K562 (cell line): Measurements from ENCODE around the gene ALDH7A1. TPM values are rescaled to one million over a fixed set of nuclear protein-coding genes. Genes with fewer than 3 reads are reported as not detected.

Experiments
- ATAC-seq: fragments of 200-7000 bp; cut with Tn5 transposase; 3 replicates; pipeline ENCODE4 v1.9.1; 2020; ENCODE audit warnings: moderate library complexity
- BruUV-seq: library from RNA; stranded (reverse); fragments of 400-500 nt; replicated peaks from 2 replicates; lab custom pipeline; 2021; lab: Mats Ljungman, UMichigan
- CTCF ChIA-PET: fragments of 300-600 bp; formaldehyde crosslinking; extraction: SDS; loops from one replicate; lab custom pipeline; 2021; ENCODE audit warnings: low intra/inter-chr PET ratio; lab: Yijun Ruan, JAX
- POLR2A ChIA-PET: fragments of 300-600, 350-650 bp; sonication (Branson Sonifier 250); formaldehyde crosslinking; extraction: SDS; loops from one replicate; lab custom pipeline; 2021; ENCODE audit warnings: antibody characterized with exemption, inconsistent platforms; lab: Yijun Ruan, JAX
- DNase-seq, 4 experiments: peaks; one replicate each; pipeline versions ENCODE4 v3.0.0 to v3.0.0-alpha.2; 2011 to 2018; ENCODE audit warnings: low spot score in 3 of 4, mixed read lengths in 3 of 4; ENCODE audit errors: extremely low read depth in 1 of 4
- FAIRE-seq: peaks from 2 replicates; lab custom pipeline; 2011; peaks lifted over from hg19 to GRCh38; lab: Jason Lieb, UNC
- H2AFZ ChIP-seq: 2 replicates; pipeline ENCODE4 v1.6.0; 2011; ENCODE audit warnings: low read depth, low read length, control low read depth, inconsistent platforms
- H3K27ac ChIP-seq: fragments of 200-600 bp; 3 replicates; pipeline ENCODE4 v1.8.0; 2011; ENCODE audit warnings: low read depth, mild to moderate bottlenecking, control low read depth, inconsistent platforms, low read length, moderate library complexity, mixed read lengths; ENCODE audit errors: extremely low read depth
- H3K27me3 ChIP-seq, 2 experiments: fragments of 300-600 bp in 1 of 2; 2 replicates in 1 of 2; 3 replicates in 1 of 2; pipeline versions ENCODE4 v1.6.0 to v1.8.0; 2011; ENCODE audit warnings: inconsistent platforms in 2 of 2, low read length in 2 of 2, mild to moderate bottlenecking in 1 of 2, mixed read lengths in 1 of 2, moderate library complexity in 1 of 2; ENCODE audit not compliant: control insufficient read depth in 2 of 2, insufficient read depth in 2 of 2
- H3K36me3 ChIP-seq: fragments of 300-600 bp; 3 replicates; pipeline ENCODE4 v1.8.0; 2011; ENCODE audit warnings: mild to moderate bottlenecking, low read length, inconsistent platforms; ENCODE audit not compliant: control insufficient read depth, insufficient read depth
- H3K4me1 ChIP-seq, 2 experiments: fragments of 200-600 bp in 1 of 2; replicated peaks in 1 of 2; 2 replicates in 1 of 2; 3 replicates in 1 of 2; pipeline versions ENCODE4 v1.5.1 to v1.8.0; 2011; ENCODE audit warnings: inconsistent platforms in 2 of 2, low read length in 2 of 2, mild to moderate bottlenecking in 1 of 2, mixed read lengths in 1 of 2, moderate library complexity in 1 of 2; ENCODE audit not compliant: control insufficient read depth in 2 of 2, insufficient read depth in 2 of 2
- H3K4me2 ChIP-seq: 2 replicates; pipeline ENCODE4 v1.6.1; 2011; ENCODE audit warnings: low read length, control low read depth, inconsistent platforms, mixed read lengths; ENCODE audit not compliant: insufficient read depth
- H3K4me3 ChIP-seq: fragments of 200-600 bp; sonication (generic), shearing (Covaris generic); 2 replicates; pipeline ENCODE4 v1.5.1; 2016; ENCODE audit warnings: control low read depth, inconsistent platforms
- H3K79me2 ChIP-seq: fragments of 200-600 bp; 3 replicates; pipeline ENCODE4 v1.8.0; 2011; ENCODE audit warnings: low read length, inconsistent platforms; ENCODE audit not compliant: control insufficient read depth, insufficient read depth
- H3K9ac ChIP-seq, 2 experiments: 2 replicates each; pipeline versions ENCODE4 v1.6.0 to v1.6.1; 2011; ENCODE audit warnings: low read depth in 2 of 2, low read length in 2 of 2, control low read depth in 1 of 2, inconsistent platforms in 1 of 2, mild to moderate bottlenecking in 1 of 2, mixed read lengths in 1 of 2; ENCODE audit not compliant: insufficient read depth in 1 of 2
- H3K9me1 ChIP-seq: one replicate; pipeline ENCODE4 v1.6.0; 2011; ENCODE audit warnings: inconsistent platforms, mild to moderate bottlenecking, low read length, moderate library complexity; ENCODE audit not compliant: control insufficient read depth, insufficient read depth
- H3K9me3 ChIP-seq: replicated peaks from 2 replicates; pipeline ENCODE4 v1.5.1; 2011; ENCODE audit warnings: low read depth, low read length, inconsistent platforms; ENCODE audit not compliant: control insufficient read depth, insufficient read depth
- H4K20me1 ChIP-seq: replicated peaks from 2 replicates; pipeline ENCODE4 v1.6.1; 2011; ENCODE audit warnings: low read length, inconsistent platforms, mixed read lengths; ENCODE audit not compliant: control insufficient read depth, insufficient read depth
- BRD4 ChIP-seq: fragments of 200-600 bp; sonication (generic); IDR thresholded peaks from 2 replicates; pipeline ENCODE4 v1.6.1; 2017; ENCODE audit warnings: inconsistent platforms
- CXXC5 ChIP-seq: fragments of 250-450 bp; sonication (Bioruptor Pico); IDR thresholded peaks from 2 replicates; pipeline ENCODE4 v1.8.0; 2022; ENCODE audit warnings: inconsistent platforms, mild to moderate bottlenecking, moderate library complexity
- ELF2 ChIP-seq: fragments of 250-450 bp; sonication (Bioruptor Pico); IDR thresholded peaks from 2 replicates; pipeline ENCODE4 v1.5.0; 2021; ENCODE audit warnings: mild to moderate bottlenecking
- IFI16 ChIP-seq: fragments of 250-450 bp; sonication (Bioruptor Pico); IDR thresholded peaks from 2 replicates; pipeline ENCODE4 v2.1.2; 2022; ENCODE audit warnings: mild to moderate bottlenecking, inconsistent platforms
- NFIC ChIP-seq: fragments of 450-650 bp; IDR thresholded peaks from 2 replicates; pipeline ENCODE4 v1.6.1; 2017; ENCODE audit warnings: mild to moderate bottlenecking, inconsistent platforms
- POU5F1 ChIP-seq: fragments of 150-350 bp; IDR thresholded peaks from 2 replicates; pipeline ENCODE4 v1.6.1; 2014; ENCODE audit warnings: borderline replicate concordance, low read length, low read depth, mild to moderate bottlenecking; ENCODE audit not compliant: partially characterized antibody
- RB1 ChIP-seq: fragments of 450-650 bp; IDR thresholded peaks from 2 replicates; pipeline ENCODE4 v1.6.1; 2017; ENCODE audit warnings: low read depth, mild to moderate bottlenecking
- SAFB ChIP-seq: fragments of 200-400 bp; formaldehyde crosslinking; IDR thresholded peaks from 2 replicates; pipeline ENCODE4 v1.6.1; 2017; ENCODE audit warnings: low read depth, low read length, borderline replicate concordance
- TCFL5 ChIP-seq: fragments of 250-450 bp; sonication (Bioruptor Pico); conservative IDR thresholded peaks from 2 replicates; pipeline ENCODE4 v1.6.1; 2021; ENCODE audit warnings: mild to moderate bottlenecking, moderate library complexity, matching md5 sums
- U2AF1 ChIP-seq: fragments of 200-400 bp; formaldehyde crosslinking; optimal IDR thresholded peaks from 2 replicates; pipeline ENCODE3; 2017; ENCODE audit warnings: mild to moderate bottlenecking, low read depth, low read length, moderate library complexity
- ZC3H11A ChIP-seq: IDR thresholded peaks from 2 replicates; pipeline ENCODE4 v1.6.1; 2012; ENCODE audit warnings: low read depth, low read length, improper control_type of control experiment
- ZC3H8 ChIP-seq: fragments of 450-650 bp; IDR thresholded peaks from 2 replicates; pipeline ENCODE4 v1.6.1; 2017
- ZFPM2 ChIP-seq: fragments of 250-450 bp; sonication (Bioruptor Pico); IDR thresholded peaks from 2 replicates; pipeline ENCODE4 v1.5.1; 2022; ENCODE audit warnings: mild to moderate bottlenecking
- ZNF41 ChIP-seq: fragments of 250-450 bp; sonication (Bioruptor Pico); conservative IDR thresholded peaks from 2 replicates; pipeline ENCODE4 v1.4.0; 2020; ENCODE audit warnings: mild to moderate bottlenecking
- ZNF699 ChIP-seq: fragments of 250-450 bp; sonication (Bioruptor Pico); IDR thresholded peaks from 2 replicates; pipeline ENCODE4 v1.8.0; 2021; ENCODE audit warnings: mild to moderate bottlenecking, moderate library complexity; ENCODE audit not compliant: insufficient replicate concordance
- ZNF79 ChIP-seq: fragments of 250-450 bp; sonication (Bioruptor Pico); IDR thresholded peaks from 2 replicates; pipeline ENCODE4 v1.4.0; 2020; ENCODE audit warnings: low read depth, mild to moderate bottlenecking, moderate library complexity
- WGBS: fragments of 100-300 bp; shearing (Covaris generic); methylation state at CpG from one replicate; pipeline ENCODE4 v1.1.6; 2016; ENCODE audit warnings: low coverage, mixed read lengths; ENCODE audit not compliant: insufficient coverage; ENCODE audit errors: missing lambda C conversion rate; 5-methylcytosine and 5-hydroxymethylcytosine counted together
- in situ Hi-C: fragments of 300-500 bp; cut with MboI; formaldehyde crosslinking; loops from 4 replicates; pipeline ENCODE4 v1.15.0; 2018; ENCODE audit warnings: inconsistent platforms, mixed read lengths
- intact Hi-C: fragments of 100-400 bp; cut with micrococcal nuclease; formaldehyde crosslinking; loops from 2 replicates; pipeline ENCODE4 v1.14.2; 2022
- polyA plus RNA-seq, 8 experiments: library from polyadenylated mRNA; depleted of rRNA in 4 of 8; stranded (reverse) in 5 of 8; unstranded in 3 of 8; fragments of >200 nt; fragmentation: Nextera tagmentation in 2 of 8; fragmentation: Illumina TruSeq in 1 of 8; extraction: Ambion mirVana in 2 of 8; extraction: Trizol in 1 of 8; gene quantifications; 2 replicates each; pipeline versions ENCODE4 v1.2.1 to v1.2.3, GENCODE V29; 2011 to 2014; ENCODE audit warnings: inconsistent platforms in 1 of 8, missing spikeins in 1 of 8
- total RNA-seq, 7 experiments: library from RNA; depleted of rRNA in 6 of 7; stranded (reverse); fragments of >200 nt in 6 of 7; fragmentation: Illumina TruSeq in 2 of 7; extraction: Trizol in 2 of 7; gene quantifications; 2 replicates each; pipeline versions ENCODE4 v1.2.1 to v1.2.3, GENCODE V29; 2011 to 2021; ENCODE audit warnings: low replicate concordance in 1 of 7
- TF ChIP-seq, protein P1 (sequence below), 3 experiments: fragments of 200-800 bp in 1 of 3; sonication (Bioruptor generic) in 1 of 3; sonication (generic) in 1 of 3; formaldehyde crosslinking in 1 of 3; IDR thresholded peaks; 2 replicates each; pipeline versions ENCODE4 v1.6.1 to v1.8.0; 2016 to 2022; ENCODE audit warnings: mild to moderate bottlenecking in 2 of 3, missing compliant biosample characterization in 2 of 3, missing genetic modification characterization in 2 of 3, missing genetic modification reagents in 1 of 3
- TF ChIP-seq, protein P2 (sequence below), 2 experiments: fragments of 450-650 bp in 1 of 2; IDR thresholded peaks; 2 replicates each; pipeline ENCODE4 v1.6.1; 2011 to 2017; ENCODE audit warnings: low read depth in 2 of 2, antibody characterized with exemption in 1 of 2, borderline replicate concordance in 1 of 2, low read length in 1 of 2, mild to moderate bottlenecking in 1 of 2, mixed read lengths in 1 of 2; ENCODE audit not compliant: control insufficient read depth in 1 of 2

Gene ALDH7A1
- total and polyA plus RNA-seq, 9 of the 15 experiments (the other 6 are each of a cell fraction or from before 2014, with no cell fraction given) = 0.04 to 0.49 TPM; not detected in 7

DNA sequence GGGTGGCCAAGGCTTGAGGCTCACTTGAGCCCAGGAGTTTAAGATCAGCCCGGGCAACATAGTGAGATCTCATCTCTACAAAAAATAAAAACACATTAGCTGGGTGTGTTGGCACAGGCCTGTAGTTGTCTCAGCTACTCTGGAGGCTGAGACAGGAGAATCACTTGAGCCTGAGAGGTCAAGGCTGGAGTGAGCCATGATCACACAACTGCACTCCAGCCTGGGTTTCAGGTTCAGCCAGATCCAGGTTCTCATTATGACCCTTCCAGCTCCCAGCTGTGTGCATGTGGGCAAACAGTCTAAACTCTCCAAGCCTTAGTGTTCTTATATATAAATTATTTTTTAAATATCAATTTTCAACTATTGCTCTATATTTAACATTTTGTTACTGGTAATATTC lies 67.9 kb downstream of the ALDH7A1 start:
- H3K27ac ChIP-seq = no peak overlapping the region
- no peak overlapping the region for H3K4me3 ChIP-seq
- H3K9ac ChIP-seq = no peak overlapping the region
- no peak for DNase-seq
- no peaks in the 10 kb centered on the region for H4K20me1 ChIP-seq
- FAIRE-seq = no peak
- no peaks in the 10 kb centered on the region for H3K9me1 ChIP-seq
- no peaks in the 10 kb centered on the region for H3K79me2 ChIP-seq
- WGBS = 73% methylated on average over 1 of the region's 1 CpG
- ChIA-PET POLR2A (interaction anchor here (0.8 to 1.2 kb wide), 3 partner anchors 8 to 184 kb away, joined by 3 to 6 read pairs (median 3); no protein-coding TSS in a partner anchor), CTCF (no interaction called here)
- in situ Hi-C loops = no loop called here
- peaks cover 9 to 15% of the 10 kb centered on the region in 2 experiments; a peak in 3 of 5 replicates for H3K4me1 ChIP-seq
- no peaks in the 10 kb centered on the region; the same call in 2 of the 3 replicates for H3K36me3 ChIP-seq
- intact Hi-C loops = no loop called here
- H2AFZ ChIP-seq = 0 out of 2 replicates have a peak overlapping the region, but pooled peaks have one; percentile 67
- BruUV-seq = no TSS peak
- no peak for ATAC-seq
- no peaks in the 10 kb centered on the region for H3K9me3 ChIP-seq
- H3K4me2 ChIP-seq = no peak overlapping the region
- no peaks in the 10 kb centered on the region for H3K27me3 ChIP-seq
- TF ChIP-seq ZC3H11A (no peak), ZNF79 (CRISPR knock-in tag) (no peak), IFI16 (CRISPR knock-in tag) (no peak), CXXC5 (CRISPR knock-in tag) (no peak), BRD4 (no peak), ZNF41 (no peak), ZNF699 (no peak), NFIC (no peak), ZFPM2 (CRISPR knock-in tag) (no peak), POU5F1 (no peak), ZC3H8 (no peak), RB1 (no peak), ELF2 (no peak), TCFL5 (CRISPR knock-in tag) (no peak), SAFB (no peak), U2AF1 (no peak)
- TF ChIP-seq, protein P1, sequence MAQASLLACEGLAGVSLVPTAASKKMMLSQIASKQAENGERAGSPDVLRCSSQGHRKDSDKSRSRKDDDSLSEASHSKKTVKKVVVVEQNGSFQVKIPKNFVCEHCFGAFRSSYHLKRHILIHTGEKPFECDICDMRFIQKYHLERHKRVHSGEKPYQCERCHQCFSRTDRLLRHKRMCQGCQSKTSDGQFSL (CRISPR knock-in tag; IDR thresholded peaks at IDR 0.05) = no peak
- TF ChIP-seq, protein P1 (tag; IDR thresholded peaks at IDR 0.05) = no peak
- TF ChIP-seq, protein P2, sequence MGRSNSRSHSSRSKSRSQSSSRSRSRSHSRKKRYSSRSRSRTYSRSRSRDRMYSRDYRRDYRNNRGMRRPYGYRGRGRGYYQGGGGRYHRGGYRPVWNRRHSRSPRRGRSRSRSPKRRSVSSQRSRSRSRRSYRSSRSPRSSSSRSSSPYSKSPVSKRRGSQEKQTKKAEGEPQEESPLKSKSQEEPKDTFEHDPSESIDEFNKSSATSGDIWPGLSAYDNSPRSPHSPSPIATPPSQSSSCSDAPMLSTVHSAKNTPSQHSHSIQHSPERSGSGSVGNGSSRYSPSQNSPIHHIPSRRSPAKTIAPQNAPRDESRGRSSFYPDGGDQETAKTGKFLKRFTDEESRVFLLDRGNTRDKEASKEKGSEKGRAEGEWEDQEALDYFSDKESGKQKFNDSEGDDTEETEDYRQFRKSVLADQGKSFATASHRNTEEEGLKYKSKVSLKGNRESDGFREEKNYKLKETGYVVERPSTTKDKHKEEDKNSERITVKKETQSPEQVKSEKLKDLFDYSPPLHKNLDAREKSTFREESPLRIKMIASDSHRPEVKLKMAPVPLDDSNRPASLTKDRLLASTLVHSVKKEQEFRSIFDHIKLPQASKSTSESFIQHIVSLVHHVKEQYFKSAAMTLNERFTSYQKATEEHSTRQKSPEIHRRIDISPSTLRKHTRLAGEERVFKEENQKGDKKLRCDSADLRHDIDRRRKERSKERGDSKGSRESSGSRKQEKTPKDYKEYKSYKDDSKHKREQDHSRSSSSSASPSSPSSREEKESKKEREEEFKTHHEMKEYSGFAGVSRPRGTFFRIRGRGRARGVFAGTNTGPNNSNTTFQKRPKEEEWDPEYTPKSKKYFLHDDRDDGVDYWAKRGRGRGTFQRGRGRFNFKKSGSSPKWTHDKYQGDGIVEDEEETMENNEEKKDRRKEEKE (IDR thresholded peaks at IDR 0.05; ENCODE audit: borderline replicate concordance in 1 of 2, control insufficient read depth in 1 of 2, low read depth in 2 of 2, low read length in 1 of 2) = no peak
